Aorta (tissue), 5 donors: ENCODE data around the gene GMDS. TPM values are rescaled to one million over a fixed set of nuclear protein-coding genes. Genes with fewer than 3 reads are reported as not detected.
"Not testable (repeated sequence)": the region's sequence is repeated elsewhere in the genome, so short reads cannot be mapped to it uniquely, and the experiment has no call there.

Experiments
- ATAC-seq: fragments of 200-7000 bp; cut with Tn5 transposase; one replicate; pipeline ENCODE4 v1.9.1; 2022; ENCODE audit warnings: moderate library complexity; ENCODE audit not compliant: low FRiP score
- DNase-seq, 2 donors: peaks; one replicate each; pipeline ENCODE4 v3.0.0-alpha.2; 2020
- H3K27ac ChIP-seq, 2 donors: one replicate each; pipeline ENCODE4 v1.5.1; 2013; ENCODE audit warnings: low read length in 2 of 2, mild to moderate bottlenecking in 2 of 2, moderate library complexity in 2 of 2, control low read depth in 1 of 2, inconsistent platforms in 1 of 2, low read depth in 1 of 2
- H3K27me3 ChIP-seq, 2 donors: one replicate each; pipeline ENCODE4 v1.6.1; 2013; ENCODE audit warnings: control low read depth in 1 of 2, low read length in 1 of 2, mild to moderate bottlenecking in 1 of 2, moderate library complexity in 1 of 2; ENCODE audit not compliant: insufficient read depth in 2 of 2, control insufficient read depth in 1 of 2
- H3K36me3 ChIP-seq, 2 donors: one replicate each; pipeline ENCODE4 v1.6.1; 2013; ENCODE audit warnings: control low read depth in 1 of 2, low read length in 1 of 2, mild to moderate bottlenecking in 1 of 2; ENCODE audit not compliant: insufficient read depth in 2 of 2, control insufficient read depth in 1 of 2
- H3K4me1 ChIP-seq, 2 donors: one replicate each; pipeline ENCODE4 v1.6.1; 2013; ENCODE audit warnings: low read length in 2 of 2, control low read depth in 1 of 2, mild to moderate bottlenecking in 1 of 2, moderate library complexity in 1 of 2; ENCODE audit not compliant: insufficient read depth in 2 of 2, control insufficient read depth in 1 of 2
- H3K4me3 ChIP-seq, 2 donors: one replicate each; pipeline ENCODE4 v1.5.1; 2013; ENCODE audit warnings: low read length in 2 of 2, control low read depth in 1 of 2, mild to moderate bottlenecking in 1 of 2
- H3K9me3 ChIP-seq: one replicate; pipeline ENCODE4 v1.6.1; 2013; ENCODE audit warnings: mild to moderate bottlenecking, low read length; ENCODE audit not compliant: control insufficient read depth
- WGBS, 2 donors: extraction: QIAGEN DNeasy Blood & Tissue Kit; methylation state at CpG; one replicate each; pipeline ENCODE4 v1.1.7; 2013; 5-methylcytosine and 5-hydroxymethylcytosine counted together
- intact Hi-C, 2 donors: fragments of 100-400 bp; cut with DNase I; formaldehyde crosslinking; loops; one replicate each; pipeline versions ENCODE4 v1.14.2 to v1.15.0; 2022
- polyA plus RNA-seq, 2 donors: library from polyadenylated mRNA; stranded (reverse); fragments of 200-250 nt; gene quantifications; one replicate each; pipeline ENCODE4 v1.2.3, GENCODE V29; 2013
- total RNA-seq, 2 donors: library from RNA; stranded (reverse); fragmentation: NEBNext Ultra II Directional; extraction: Animal tissue kit (Norgen Biotek cat#: 25700); gene quantifications; one replicate each; pipeline ENCODE4 v1.2.1, GENCODE V29; 2021
- donor health status: healthy with polysubstance abuse.
- donor health status: Bipolar disorder and iron deficiency.
- donor health status: DM: no; HTN: no; CAD: no.
- donor health status: DM: no; HTN: no; CAD: no.
- donor health status: DM: yes; HTN: yes; CAD: no.

Gene GMDS
- total and polyA plus RNA-seq, 4 donors = 66.1 to 138 (median 84.9) TPM

DNA sequence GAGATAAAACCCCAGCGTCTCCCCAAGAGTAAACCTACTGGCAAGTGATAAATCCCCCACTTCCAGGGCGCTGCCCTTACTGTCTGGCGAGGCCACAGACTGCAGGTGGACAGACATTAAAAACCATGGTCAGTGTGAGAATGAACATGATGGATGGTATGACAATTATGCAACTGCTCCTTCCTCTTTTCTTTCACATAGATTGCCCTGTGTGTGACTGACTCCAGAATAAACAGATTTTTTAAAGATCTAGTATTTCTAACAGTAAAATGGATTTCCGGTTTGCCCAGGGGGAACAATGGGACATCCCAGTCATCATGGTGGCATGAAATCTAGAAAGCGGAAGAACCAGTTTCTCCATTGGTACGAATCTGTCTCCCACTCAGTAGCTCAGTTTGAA lies 482.0 kb downstream of the GMDS start:
- no peaks in the 10 kb centered on the region for H3K9me3 ChIP-seq
- intact Hi-C loops = loop anchor here (10.0 kb wide), 1 partner anchor 59 kb away; no protein-coding TSS in a partner anchor
- no peaks in the 10 kb centered on the region for H3K27me3 ChIP-seq
- H3K4me1 ChIP-seq = peaks cover 0 to 10% of the 10 kb centered on the region in 2 donors
- DNase-seq (no peak), ATAC-seq (no peak)
- H3K36me3 ChIP-seq = no peaks in the 10 kb centered on the region
- no peak overlapping the region for H3K27ac ChIP-seq
- H3K4me3 ChIP-seq = no peak overlapping the region
- 92 to 96% methylated on average over 6 of the region's 6 CpGs for WGBS, 2 donors

DNA sequence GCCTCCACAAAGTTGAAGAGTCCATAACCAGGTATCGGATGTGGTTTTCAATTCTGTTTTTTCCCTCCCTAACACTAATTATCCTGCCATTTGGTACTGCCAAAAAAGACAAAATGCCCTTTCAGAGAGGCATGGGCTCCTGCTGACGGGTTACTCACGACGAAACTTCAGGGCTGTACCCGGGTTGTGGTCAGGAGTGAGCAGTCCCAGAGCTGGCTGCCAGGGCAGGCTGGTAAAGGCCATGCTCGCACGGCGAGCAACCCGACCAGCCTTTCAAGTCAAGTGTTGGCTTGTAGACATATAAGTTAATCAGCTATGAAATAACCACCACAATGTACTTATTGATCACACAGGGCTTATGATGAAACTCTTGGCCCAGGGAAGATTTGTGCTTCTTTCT lies 483.2 kb downstream of the GMDS start:
- H3K27me3 ChIP-seq = no peaks in the 10 kb centered on the region
- H3K36me3 ChIP-seq = no peaks in the 10 kb centered on the region
- H3K9me3 ChIP-seq = no peaks in the 10 kb centered on the region
- WGBS, 2 donors = 94 to 96% methylated on average over 9 of the region's 9 CpGs
- no peak overlapping the region for H3K4me3 ChIP-seq
- intact Hi-C loops = loop anchor here (10.0 kb wide), 1 partner anchor 57 kb away; no protein-coding TSS in a partner anchor
- DNase-seq = no peak
- ATAC-seq = no peak
- H3K27ac ChIP-seq = no peak overlapping the region
- H3K4me1 ChIP-seq = peaks cover 0 to 7% of the 10 kb centered on the region in 2 donors

DNA sequence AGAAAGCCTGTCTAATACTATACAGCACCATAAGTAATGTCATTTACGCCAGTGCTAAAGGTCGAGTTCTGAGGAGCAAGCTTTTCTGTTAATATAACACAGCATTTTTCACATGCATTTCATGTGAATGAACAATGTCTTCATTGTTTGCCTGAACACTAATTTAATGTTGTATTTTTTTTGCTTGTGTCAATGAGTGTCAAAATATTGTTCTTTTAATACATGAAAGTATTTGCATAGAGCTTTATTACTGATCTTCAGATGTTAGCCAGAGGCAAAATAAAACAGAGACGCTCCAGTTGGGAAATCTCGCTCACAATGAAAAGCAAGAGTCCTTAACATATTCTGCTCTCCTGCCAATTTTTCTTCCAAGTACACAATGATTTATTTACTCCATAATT lies 483.9 kb downstream of the GMDS start:
- ATAC-seq (no peak), DNase-seq (no peak)
- Histone ChIP-seq H3K27ac (no peak overlapping the region), H3K4me1 (peaks cover 0 to 4% of the 10 kb centered on the region in 2 donors), H3K36me3 (no peaks in the 10 kb centered on the region), H3K9me3 (no peaks in the 10 kb centered on the region), H3K4me3 (no peak overlapping the region), H3K27me3 (no peaks in the 10 kb centered on the region)
- 92 to 94% methylated on average over 4 of the region's 4 CpGs for WGBS, 2 donors
- intact Hi-C loops = loop anchor here (10.0 kb wide), 1 partner anchor 57 kb away; no protein-coding TSS in a partner anchor

DNA sequence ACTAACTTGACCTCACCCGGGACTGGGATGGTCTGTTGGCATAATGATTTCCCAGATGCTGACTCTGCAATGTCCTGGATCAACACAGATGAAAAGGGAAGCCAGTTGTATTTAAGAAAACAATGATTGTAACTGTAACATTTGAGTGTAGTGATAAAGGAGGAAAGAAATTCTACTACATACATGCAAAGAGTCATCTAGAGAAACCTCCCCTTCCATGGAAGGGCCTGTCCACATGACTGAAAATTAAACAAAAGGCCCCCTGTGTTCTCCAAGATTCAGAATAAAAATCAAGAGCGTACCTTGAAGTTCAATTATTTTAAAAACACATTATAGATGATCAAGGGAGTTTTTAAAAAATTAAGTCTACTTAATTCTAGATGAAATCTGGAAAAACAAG lies 484.5 kb downstream of the GMDS start:
- no peaks in the 10 kb centered on the region for H3K27me3 ChIP-seq
- WGBS, 2 donors = 89 to 95% methylated on average over 2 of the region's 2 CpGs
- intact Hi-C loops = loop anchor here (10.0 kb wide), 1 partner anchor 56 kb away; no protein-coding TSS in a partner anchor
- DNase-seq (no peak), ATAC-seq (no peak)
- H3K27ac ChIP-seq = no peak overlapping the region
- no peaks in the 10 kb centered on the region for H3K36me3 ChIP-seq
- H3K4me1 ChIP-seq = no peaks in the 10 kb centered on the region
- no peaks in the 10 kb centered on the region for H3K9me3 ChIP-seq
- no peak overlapping the region for H3K4me3 ChIP-seq

DNA sequence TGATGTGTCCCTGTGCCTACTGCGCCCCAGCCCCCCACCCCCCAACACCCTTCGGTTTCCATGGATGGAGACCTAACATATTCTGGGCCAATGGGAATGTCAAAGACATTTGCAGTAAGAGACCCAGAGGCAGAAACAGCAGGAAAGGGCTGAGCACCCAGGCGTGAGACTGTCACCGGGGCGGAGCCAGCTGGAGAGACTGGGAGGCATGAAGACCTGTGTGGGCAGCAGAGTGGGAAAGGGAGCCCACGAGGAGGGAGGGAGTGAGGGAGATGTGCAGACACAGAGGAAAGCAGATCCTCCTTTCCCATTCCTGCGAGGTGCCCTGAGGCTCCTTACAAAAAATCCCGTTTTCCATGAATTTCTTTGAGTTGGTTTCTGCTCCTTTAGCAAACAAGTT lies 485.5 kb downstream of the GMDS start:
- whole genome bisulfite sequencing, 2 donors = 96 to 99% methylated on average over 8 of the region's 8 CpGs
- Histone ChIP-seq H3K4me1 (no peaks in the 10 kb centered on the region), H3K9me3 (no peaks in the 10 kb centered on the region), H3K27me3 (no peaks in the 10 kb centered on the region), H3K36me3 (no peaks in the 10 kb centered on the region), H3K27ac (no peak overlapping the region), H3K4me3 (no peak overlapping the region)
- DNase-seq = no peak
- intact Hi-C loops = loop anchor here (10.0 kb wide), 1 partner anchor 55 kb away; no protein-coding TSS in a partner anchor
- ATAC-seq = no peak

DNA sequence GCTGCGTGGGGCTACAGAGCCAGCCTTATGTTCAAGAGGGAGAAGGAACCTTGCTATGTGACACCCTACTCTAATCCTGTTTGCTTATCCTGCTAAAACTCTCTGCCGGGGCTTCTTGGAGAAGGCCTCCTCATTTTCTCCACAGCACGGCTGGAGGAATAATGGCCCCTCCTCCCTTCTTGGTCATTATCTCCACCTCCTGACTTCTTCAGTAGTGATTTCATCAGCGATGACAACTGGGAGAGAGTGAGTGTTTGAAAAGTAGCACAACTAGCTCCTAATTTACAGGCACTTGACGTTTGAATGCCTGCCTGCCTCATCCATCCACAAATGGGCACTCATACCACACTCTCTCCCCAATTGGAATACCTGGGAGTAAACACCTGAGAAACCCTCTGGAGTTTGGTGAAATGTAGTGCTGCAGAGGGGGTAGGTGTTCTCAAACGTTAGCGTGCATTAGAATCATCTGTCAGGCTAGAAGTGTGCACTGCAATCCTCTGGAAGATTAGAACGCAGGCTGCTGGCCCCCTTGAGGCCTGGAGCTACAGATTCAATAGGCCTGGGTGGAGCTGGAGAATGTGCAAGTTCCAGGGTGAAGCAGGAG lies 487.2 kb downstream of the GMDS start:
- whole genome bisulfite sequencing, 2 donors = 62 to 74% methylated on average over 8 of the region's 8 CpGs
- ATAC-seq = no peak

DNA sequence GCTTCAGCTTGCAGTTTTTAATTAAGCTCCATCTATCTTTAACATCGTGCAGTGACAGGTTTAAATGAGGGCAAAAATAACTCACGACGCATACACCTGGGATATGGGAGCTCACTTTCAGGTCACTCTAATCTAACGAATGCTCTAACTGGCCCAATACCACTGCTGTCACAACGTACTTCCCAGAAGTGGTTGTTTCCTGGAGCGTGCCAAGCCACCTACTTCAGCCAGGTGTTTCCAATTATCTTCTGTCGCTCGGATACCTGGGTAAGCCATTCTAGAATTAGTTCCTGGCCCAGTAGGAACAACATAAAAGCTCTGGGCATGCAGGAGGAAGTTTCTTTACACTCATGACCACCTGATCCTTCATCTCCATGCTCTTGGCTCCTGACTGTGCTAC lies 488.3 kb downstream of the GMDS start:
- Histone ChIP-seq H3K9me3 (no peaks in the 10 kb centered on the region), H3K36me3 (no peaks in the 10 kb centered on the region), H3K27me3 (no peaks in the 10 kb centered on the region), H3K4me1 (no peaks in the 10 kb centered on the region), H3K4me3 (no peak overlapping the region), H3K27ac (no peak overlapping the region)
- 89 to 91% methylated on average over 8 of the region's 8 CpGs for WGBS, 2 donors
- DNase-seq (no peak), ATAC-seq (no peak)
- intact Hi-C loops = no loop called here

More for the DNA sequence above, 487.2 kb downstream of the GMDS start:
- Histone ChIP-seq H3K4me1 (no peaks in the 10 kb centered on the region), H3K36me3 (no peaks in the 10 kb centered on the region), H3K9me3 (no peaks in the 10 kb centered on the region), H3K4me3 (no peak overlapping the region), H3K27ac (no peak overlapping the region), H3K27me3 (no peaks in the 10 kb centered on the region)
- no peak for DNase-seq
- intact Hi-C loops = no loop called here

DNA sequence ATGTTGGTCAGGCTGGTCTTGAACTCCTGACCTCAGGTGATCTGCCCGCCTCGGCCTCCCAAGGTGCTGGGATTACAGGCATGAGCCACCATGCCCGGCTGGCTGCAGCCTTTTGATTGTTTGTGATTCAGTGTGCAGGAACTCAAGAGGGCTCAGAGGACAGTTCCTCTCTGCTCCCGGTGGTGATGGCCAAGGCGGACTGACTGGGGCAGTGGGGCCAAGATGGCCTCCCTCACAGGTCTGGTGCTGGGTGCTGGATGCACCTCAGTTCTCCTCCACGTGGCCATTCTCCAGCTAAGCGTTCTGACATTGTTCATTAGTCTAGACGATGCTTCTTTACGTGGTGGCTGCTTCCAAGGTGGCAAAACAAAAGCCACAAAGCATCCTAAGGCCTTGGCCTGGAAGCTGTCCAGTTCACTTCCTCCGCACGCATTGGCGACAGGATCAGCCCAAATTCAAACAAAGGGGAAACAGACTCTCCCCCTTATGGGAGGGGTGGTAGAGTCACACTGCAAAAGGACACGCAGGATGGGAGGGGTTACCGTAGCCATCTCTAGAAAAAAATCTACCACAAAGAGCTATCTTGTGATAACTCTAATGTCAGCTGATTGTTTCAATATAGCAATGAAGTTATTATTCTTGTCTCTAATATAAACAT lies 488.8 kb downstream of the GMDS start:
- Histone ChIP-seq H3K4me1 (no peaks in the 10 kb centered on the region), H3K4me3 (no peak overlapping the region), H3K9me3 (no peaks in the 10 kb centered on the region), H3K27me3 (no peaks in the 10 kb centered on the region), H3K27ac (no peak overlapping the region), H3K36me3 (no peaks in the 10 kb centered on the region)
- no peak for ATAC-seq
- DNase-seq = no peak
- intact Hi-C loops = no loop called here
- WGBS, 2 donors = 88 to 89% methylated on average over 14 of the region's 14 CpGs

DNA sequence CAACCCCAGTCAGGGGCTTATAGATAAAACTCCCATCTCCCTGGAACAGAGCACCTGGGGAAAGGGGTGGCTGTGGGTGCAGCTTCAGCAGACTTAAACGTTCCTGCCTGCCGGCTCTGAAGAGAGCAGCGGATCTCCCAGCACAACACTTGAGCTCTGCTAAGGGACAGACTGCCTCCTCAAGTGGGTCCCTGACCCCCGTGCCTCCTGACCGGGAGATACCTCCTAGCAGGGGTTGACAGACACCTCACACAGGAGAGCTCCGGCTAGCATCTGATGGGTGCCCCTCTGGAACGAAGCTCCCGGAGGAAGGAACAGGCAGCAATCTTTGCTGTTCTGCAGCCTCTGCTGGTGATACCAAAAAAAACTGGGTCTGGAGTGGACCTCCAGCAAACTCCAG lies 494.3 kb downstream of the GMDS start:
- ATAC-seq, intact Hi-C loops, H3K9me3 ChIP-seq, H3K4me3 ChIP-seq, H3K4me1 ChIP-seq, H3K27me3 ChIP-seq, H3K27ac ChIP-seq, DNase-seq, H3K36me3 ChIP-seq: not testable (repeated sequence)
- WGBS, 2 donors = 92 to 94% methylated on average over 6 to 8 of the region's 8 CpGs
